CD4-positive, alpha-beta T cell treated with Interleukin-2 at 100 ng/mL for 4 hours (primary cell): ENCODE results near the gene DGKH.
"Not testable (repeated sequence)": the region's sequence is repeated elsewhere in the genome, so short reads cannot be mapped to it uniquely, and the experiment has no call there.

ENCODE experiments used
- DNase-seq: peaks from one replicate; pipeline ENCODE4 v3.0.0-alpha.2; 2020; ENCODE audit warnings: low spot score

The DGKH gene

GRCh38 chr13:42225051-42225450 is 176.6 kb downstream of the DGKH start:
- DNase-seq, result no peak

- not testable (repeated sequence) for DNase-seq
These were observed 178.3 kb downstream of the DGKH start for GRCh38 chr13:42226759-42227158.

- DNase-seq, result no peak
These were observed 180.1 kb downstream of the DGKH start for GRCh38 chr13:42228527-42228926.

GRCh38 chr13:42229287-42229686 is 180.8 kb downstream of the DGKH start:
- no peak for DNase-seq

- DNase-seq, result no peak
These were observed 184.2 kb downstream of the DGKH start for GRCh38 chr13:42232671-42233070.

- DNase-seq, result no peak
These were observed 185.3 kb downstream of the DGKH start for GRCh38 chr13:42233726-42234125.

- DNase-seq, result no peak
These were observed 190.7 kb downstream of the DGKH start for GRCh38 chr13:42239161-42239560.

GRCh38 chr13:42239644-42240043 is 191.2 kb downstream of the DGKH start:
- DNase-seq, result no peak

GRCh38 chr13:42246541-42246940 is 198.1 kb downstream of the DGKH start:
- no peak for DNase-seq

GRCh38 chr13:42247883-42248282 is 199.4 kb downstream of the DGKH start:
- DNase-seq, result no peak

- DNase-seq, result no peak
These were observed 207.4 kb downstream of the DGKH start for GRCh38 chr13:42255886-42256285.

GRCh38 chr13:42258747-42259146 is 210.3 kb downstream of the DGKH start:
- DNase-seq, result no peak

- DNase-seq, result no peak
These were observed 211.1 kb downstream of the DGKH start for GRCh38 chr13:42259515-42259914.

GRCh38 chr13:42260903-42261654 is 212.6 kb downstream of the DGKH start:
- no peak for DNase-seq

GRCh38 chr13:42266473-42266872 is 218.0 kb downstream of the DGKH start:
- no peak for DNase-seq

- no peak for DNase-seq
These were observed 221.9 kb downstream of the DGKH start for GRCh38 chr13:42270160-42270856.

- no peak for DNase-seq
These were observed 222.4 kb downstream of the DGKH start for GRCh38 chr13:42270857-42271215.

- peak; percentile 97 for DNase-seq
These were observed 223.1 kb downstream of the DGKH start for GRCh38 chr13:42271337-42272114.

- DNase-seq, result peak; percentile 24
These were observed 223.8 kb downstream of the DGKH start, which contains the start of gene AKAP11 for GRCh38 chr13:42272115-42272803. TSS of gene AKAP11 (plus strand) at chr13:42272152. CDS start at chr13:42286349, 14,197 bp downstream.

- no peak for DNase-seq
These were observed 224.3 kb downstream of the DGKH start for GRCh38 chr13:42272804-42273175.

- DNase-seq, result no peak
These were observed 226.1 kb downstream of the DGKH start for GRCh38 chr13:42274386-42275097.

- DNase-seq, result peak; percentile 17
These were observed 226.6 kb downstream of the DGKH start for GRCh38 chr13:42275098-42275471.
